Osteoblast (primary cell): ENCODE measurements around the gene ZC3H18. TPM values are rescaled to one million over a fixed set of nuclear protein-coding genes. Genes with fewer than 3 reads are reported as not detected.

Experiments
- DNase-seq: peaks from one replicate; pipeline ENCODE4 v3.0.0; 2011; ENCODE audit warnings: low spot score, mixed read lengths; ENCODE audit not compliant: insufficient read length; ENCODE audit errors: missing footprints
- H2AFZ ChIP-seq: 2 replicates; pipeline ENCODE4 v1.6.0; 2011; ENCODE audit warnings: mild to moderate bottlenecking, low read length
- H3K27ac ChIP-seq: 2 replicates; pipeline ENCODE4 v1.5.1; 2011; ENCODE audit warnings: mild to moderate bottlenecking, low read depth, low read length, moderate library complexity
- H3K27me3 ChIP-seq: 2 replicates; pipeline ENCODE4 v1.6.0; 2012; ENCODE audit warnings: mild to moderate bottlenecking, control low read depth, inconsistent platforms, low read length, moderate library complexity; ENCODE audit not compliant: insufficient read depth
- H3K36me3 ChIP-seq: 2 replicates; pipeline ENCODE4 v1.5.1; 2011; ENCODE audit warnings: mild to moderate bottlenecking, low read length, control low read depth, moderate library complexity; ENCODE audit not compliant: insufficient read depth
- H3K4me1 ChIP-seq: 2 replicates; pipeline ENCODE4 v1.5.1; 2011; ENCODE audit warnings: mild to moderate bottlenecking, low read length, control low read depth, moderate library complexity; ENCODE audit not compliant: insufficient read depth
- H3K4me2 ChIP-seq: 2 replicates; pipeline ENCODE4 v1.6.0; 2011; ENCODE audit warnings: mild to moderate bottlenecking, low read length; ENCODE audit not compliant: insufficient read depth
- H3K4me3 ChIP-seq: fragments of 200-600 bp; sonication (generic); 3 replicates; pipeline ENCODE4 v1.5.1; 2012; ENCODE audit warnings: mild to moderate bottlenecking, low read length, inconsistent platforms; ENCODE audit not compliant: insufficient read depth
- H3K79me2 ChIP-seq: 2 replicates; pipeline ENCODE4 v1.6.0; 2012; ENCODE audit warnings: mild to moderate bottlenecking, low read length, control low read depth, inconsistent platforms; ENCODE audit not compliant: insufficient read depth
- H3K9me3 ChIP-seq: 2 replicates; pipeline ENCODE4 v1.5.1; 2011; ENCODE audit warnings: low read depth, low read length, control low read depth
- H4K20me1 ChIP-seq: 2 replicates; pipeline ENCODE4 v1.6.0; 2012; ENCODE audit warnings: mild to moderate bottlenecking, low read length, control low read depth; ENCODE audit not compliant: insufficient read depth
- CTCF ChIP-seq: IDR thresholded peaks from 2 replicates; pipeline ENCODE4 v1.5.1; 2011; ENCODE audit warnings: mild to moderate bottlenecking, low read depth, low read length, moderate library complexity; ENCODE audit errors: extremely low read depth
- total RNA-seq: library from RNA; depleted of rRNA; stranded (reverse); fragments of >200 nt; gene quantifications from 2 replicates; pipeline ENCODE4 v1.2.3, GENCODE V29; 2012

The ZC3H18 gene
- total RNA-seq, 1 donor = 10.9 TPM

- peak; percentile 70 for DNase-seq
- Histone ChIP-seq H3K4me3 (no peak overlapping the region), H3K27me3 (no peaks in the 10 kb centered on the region), H2AFZ (no peak overlapping the region), H3K4me2 (no peak overlapping the region), H3K9me3 (no peaks in the 10 kb centered on the region), H3K36me3 (peaks cover 8% of the 10 kb centered on the region), H3K79me2 (peaks cover 52% of the 10 kb centered on the region), H4K20me1 (peaks cover 29% of the 10 kb centered on the region), H3K4me1 (no peaks in the 10 kb centered on the region), H3K27ac (no peak overlapping the region)
- no peak for TF ChIP-seq CTCF
Observed at GRCh38 chr16:88614818-88615580, 44.8 kb downstream of the ZC3H18 start.

- no peaks in the 10 kb centered on the region for H3K4me1 ChIP-seq
Observed at GRCh38 chr16:88616320-88616719, 46.1 kb downstream of the ZC3H18 start.

GRCh38 chr16:88616736-88617135 is 46.5 kb downstream of the ZC3H18 start:
- Histone ChIP-seq H3K9me3 (no peaks in the 10 kb centered on the region), H3K79me2 (peaks cover 50% of the 10 kb centered on the region), H4K20me1 (peaks cover 35% of the 10 kb centered on the region), H2AFZ (no peak overlapping the region), H3K27me3 (no peaks in the 10 kb centered on the region), H3K4me2 (no peak overlapping the region), H3K27ac (no peak overlapping the region), H3K4me3 (no peak overlapping the region), H3K36me3 (peaks cover 1% of the 10 kb centered on the region), H3K4me1 (no peaks in the 10 kb centered on the region)
- no peak for DNase-seq
- no peak for TF ChIP-seq CTCF

More at GRCh38 chr16:88616320-88616719, 46.1 kb downstream of the ZC3H18 start:
- Histone ChIP-seq H3K9me3 (no peaks in the 10 kb centered on the region), H4K20me1 (peaks cover 35% of the 10 kb centered on the region), H3K4me3 (no peak overlapping the region), H2AFZ (no peak overlapping the region), H3K27me3 (no peaks in the 10 kb centered on the region), H3K27ac (no peak overlapping the region), H3K36me3 (no peaks in the 10 kb centered on the region), H3K79me2 (peaks cover 50% of the 10 kb centered on the region), H3K4me2 (no peak overlapping the region)
- no peak for TF ChIP-seq CTCF
- DNase-seq = peak; percentile 68

- Histone ChIP-seq H3K4me3 (no peak overlapping the region), H3K36me3 (peaks cover 7% of the 10 kb centered on the region), H4K20me1 (peaks cover 35% of the 10 kb centered on the region), H3K4me2 (no peak overlapping the region), H3K4me1 (no peaks in the 10 kb centered on the region), H3K27ac (no peak overlapping the region), H2AFZ (no peak overlapping the region), H3K79me2 (peaks cover 50% of the 10 kb centered on the region), H3K9me3 (no peaks in the 10 kb centered on the region), H3K27me3 (no peaks in the 10 kb centered on the region)
- peak; percentile 68 for DNase-seq
- TF ChIP-seq CTCF = no peak
Observed at GRCh38 chr16:88617268-88618031, 47.2 kb downstream of the ZC3H18 start.
